Endometrial microvascular endothelial cells (primary cell): Measurements from ENCODE around the gene RINT1. TPM values are rescaled to one million over a fixed set of nuclear protein-coding genes. Genes with fewer than 3 reads are reported as not detected.
"Not testable (repeated sequence)": the region's sequence is repeated elsewhere in the genome, so short reads cannot be mapped to it uniquely, and the experiment has no call there.

ENCODE experiments used
- in situ Hi-C: cut with HindIII; loops from 2 replicates; pipeline ENCODE4 v1.10.0; 2017; ENCODE audit warnings: low sequenced_read_pairs, low pct_unique_long_range_greater_than_20kb; ENCODE audit errors: inconsistent ontology term
- total RNA-seq: library from RNA; depleted of rRNA; stranded (reverse); fragments of >200 nt; gene quantifications from one replicate; pipeline ENCODE4 v1.2.3, GENCODE V29; 2015; ENCODE audit errors: inconsistent ontology term

Gene RINT1
- total RNA-seq, 1 donor from 2014 or later: 18.5 TPM

DNA sequence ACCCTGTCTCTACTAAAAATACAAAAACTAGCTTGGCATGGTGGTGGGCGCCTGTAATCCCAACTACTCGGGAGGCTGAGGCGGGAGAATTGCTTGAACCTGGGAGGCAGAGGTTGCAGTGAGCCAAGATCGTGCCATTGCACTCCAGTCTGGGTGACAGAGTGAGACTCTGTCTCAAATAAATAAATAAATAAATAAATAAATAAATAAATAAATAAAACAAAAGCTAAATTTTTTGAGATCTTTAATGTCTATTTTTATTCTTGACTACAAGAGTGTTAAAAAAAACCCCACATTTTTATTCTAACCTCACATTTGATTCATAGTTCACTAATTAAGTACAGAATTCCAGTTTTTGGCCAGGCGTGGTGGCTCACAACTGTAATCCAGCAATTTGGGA is 4.3 kb upstream of the RINT1 start:
- in situ Hi-C loops: not testable (repeated sequence)

DNA sequence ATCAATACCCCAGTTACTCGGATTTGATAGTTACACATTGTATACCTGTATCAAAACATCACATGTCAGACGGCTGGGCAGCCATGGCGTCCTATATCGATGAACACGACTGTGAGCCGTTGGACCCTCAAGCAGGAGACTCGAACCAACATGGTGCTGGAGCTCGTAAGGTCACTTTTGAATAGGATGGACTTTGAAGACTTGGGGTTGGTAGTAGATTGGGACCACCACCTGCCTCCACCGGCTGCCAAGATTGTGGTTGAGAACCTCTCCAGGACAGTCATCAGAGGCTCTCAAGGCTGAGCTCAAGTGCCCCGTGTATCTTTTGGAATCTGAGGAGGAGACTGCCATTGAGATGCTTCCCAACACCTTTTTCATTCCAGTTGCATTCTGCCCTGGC is 1.9 kb upstream of the RINT1 start:
- in situ Hi-C loops: no loop called here

DNA sequence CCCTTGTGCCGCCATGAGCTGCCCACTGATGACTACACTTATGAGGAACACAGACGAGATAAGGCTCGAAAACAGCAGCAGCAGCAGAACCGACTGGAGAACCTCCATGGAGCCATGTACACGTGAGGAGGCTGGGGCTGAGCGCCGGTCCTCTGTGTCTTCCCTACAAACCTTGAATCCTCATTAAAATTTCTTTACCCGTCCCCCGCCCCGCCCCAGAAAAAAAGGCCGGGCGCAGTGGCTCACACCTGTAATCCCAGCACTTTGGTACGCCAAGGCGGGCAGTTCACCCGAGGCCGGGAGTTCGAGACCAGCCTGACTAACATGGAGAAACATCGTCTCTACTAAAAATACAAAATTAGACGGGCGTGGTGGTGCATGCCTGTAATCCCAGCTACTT is 1.5 kb upstream of the RINT1 start:
- in situ Hi-C loops: no loop called here

DNA sequence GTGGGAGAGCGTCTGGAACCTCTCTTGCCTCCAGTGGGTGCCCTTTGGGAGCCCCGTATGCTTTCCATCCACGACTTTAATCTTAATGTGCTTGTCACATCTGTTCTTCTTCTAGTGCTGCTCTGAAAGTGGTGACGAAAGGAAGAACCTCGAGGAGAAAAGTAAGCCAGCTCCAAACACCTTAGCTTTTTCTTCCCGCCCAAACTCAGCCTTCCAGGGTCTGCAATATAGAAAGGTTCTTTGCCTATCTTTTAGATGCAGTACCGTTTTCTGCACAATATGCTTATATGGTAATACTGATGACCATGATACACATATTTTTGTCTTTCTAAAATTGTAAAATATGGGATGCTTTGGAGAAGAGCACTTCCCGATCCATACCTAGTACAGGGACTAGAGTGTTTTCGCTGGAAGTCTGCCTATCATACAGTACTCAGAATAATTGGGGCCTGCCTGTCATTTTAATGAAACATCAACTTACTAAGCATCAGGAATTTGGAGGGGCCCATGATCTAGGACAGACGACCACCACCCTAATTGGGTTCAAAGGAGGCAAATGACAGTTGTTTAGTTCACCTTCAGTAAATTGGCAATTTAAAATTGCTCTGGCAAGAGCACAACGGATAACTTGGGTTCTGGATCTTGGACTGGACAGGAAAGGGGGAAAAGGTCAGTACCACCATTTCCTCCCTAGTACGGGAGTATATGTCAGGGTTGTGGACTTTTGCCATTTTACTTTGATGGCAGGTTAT is 884 bp downstream of the RINT1 start:
- in situ Hi-C loops: no loop called here

DNA sequence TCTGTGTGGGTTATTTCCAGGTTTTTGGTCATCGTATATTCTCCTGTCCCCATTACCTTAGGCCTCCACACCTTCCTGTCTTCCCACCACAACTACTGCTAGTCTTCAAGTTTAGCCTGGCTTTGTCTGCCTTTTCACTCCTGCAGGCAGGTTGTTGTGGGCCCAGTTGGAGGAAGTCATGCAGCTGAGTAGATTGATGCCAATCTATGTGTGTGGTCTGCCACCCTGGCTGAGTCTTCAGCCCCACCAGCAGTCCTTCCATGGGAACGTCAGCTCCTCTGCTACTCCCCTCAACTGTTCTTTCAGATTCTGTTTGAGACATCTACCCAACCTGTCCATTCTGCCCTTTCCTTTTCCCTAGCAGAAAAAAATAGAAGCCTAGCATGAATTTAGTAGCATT is 6.3 kb downstream of the RINT1 start:
- in situ Hi-C loops: no loop called here

DNA sequence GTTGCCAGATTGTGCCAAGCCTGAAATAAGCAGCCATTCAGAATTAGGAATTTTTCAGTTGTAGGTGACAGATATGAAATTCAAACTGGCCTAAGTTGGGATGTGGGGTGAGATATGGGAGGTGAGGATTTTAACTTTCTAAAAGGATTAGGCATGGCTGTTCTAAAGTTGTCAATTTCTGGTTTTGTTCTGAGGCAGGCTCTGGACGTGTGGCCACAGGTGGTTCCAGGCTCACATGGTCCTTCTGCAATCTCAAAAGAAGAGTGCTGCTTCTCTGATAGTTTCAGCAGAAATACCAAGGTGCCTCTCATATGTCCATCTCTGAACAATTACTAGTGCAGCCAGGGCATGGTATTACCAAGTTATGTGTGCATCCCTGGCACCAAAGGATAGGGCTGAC is 27.9 kb downstream of the RINT1 start:
- in situ Hi-C loops: no loop called here

DNA sequence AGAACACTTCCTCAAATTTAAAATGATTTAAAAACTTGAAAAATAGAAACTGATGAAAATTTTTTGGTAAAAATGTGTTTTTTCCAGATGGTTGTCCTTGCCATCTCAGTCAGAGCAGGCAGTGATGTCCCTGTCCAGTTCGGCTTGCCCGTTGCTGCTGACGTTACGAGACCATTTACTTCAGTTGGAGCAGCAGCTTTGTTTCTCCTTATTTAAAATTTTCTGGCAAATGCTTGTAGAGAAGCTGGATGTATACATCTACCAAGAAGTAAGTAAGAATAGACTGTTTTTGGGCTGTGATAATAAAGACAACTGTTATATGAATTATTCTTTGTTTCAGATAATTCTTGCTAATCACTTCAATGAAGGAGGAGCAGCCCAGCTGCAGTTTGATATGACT is 33.2 kb downstream of the RINT1 start:
- in situ Hi-C loops: no loop called here

DNA sequence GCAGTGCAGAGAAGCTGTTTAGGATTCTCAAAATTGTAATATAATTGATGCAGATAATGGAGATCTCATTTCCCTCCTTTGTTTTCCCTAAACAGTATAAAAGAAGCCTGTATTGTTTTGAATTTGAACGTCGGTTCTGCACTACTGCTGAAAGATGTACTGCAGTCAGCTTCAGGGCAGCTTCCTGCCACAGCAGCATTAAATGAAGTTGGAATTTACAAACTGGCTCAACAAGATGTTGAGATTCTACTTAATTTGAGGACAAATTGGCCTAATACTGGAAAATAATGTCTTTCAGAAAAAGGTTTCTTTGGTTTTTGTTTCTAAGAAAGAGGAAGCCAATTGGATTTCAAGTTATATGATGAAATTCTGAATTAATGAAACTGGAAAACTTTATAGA is 35.0 kb downstream of the RINT1 start:
- in situ Hi-C loops: no loop called here

DNA sequence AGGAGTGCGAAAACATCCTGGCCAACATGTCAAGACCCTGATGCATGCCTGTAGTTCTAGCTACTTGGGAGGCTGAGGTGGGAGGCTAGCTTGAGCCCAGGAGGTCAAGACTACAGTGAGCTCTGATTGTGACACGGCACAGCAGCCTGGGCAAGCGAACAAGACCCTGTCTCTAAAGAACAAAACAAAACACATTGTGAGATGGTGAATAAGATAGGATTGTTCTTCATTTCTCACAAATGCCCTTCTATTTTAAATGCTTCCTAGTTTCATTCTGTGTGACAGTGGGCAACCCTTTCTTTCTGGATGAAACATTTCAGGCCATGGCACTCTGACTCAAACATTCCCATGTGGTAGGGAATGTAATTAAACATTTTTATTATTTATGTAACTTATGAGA is 35.8 kb downstream of the RINT1 start:
- in situ Hi-C loops: no loop called here

DNA sequence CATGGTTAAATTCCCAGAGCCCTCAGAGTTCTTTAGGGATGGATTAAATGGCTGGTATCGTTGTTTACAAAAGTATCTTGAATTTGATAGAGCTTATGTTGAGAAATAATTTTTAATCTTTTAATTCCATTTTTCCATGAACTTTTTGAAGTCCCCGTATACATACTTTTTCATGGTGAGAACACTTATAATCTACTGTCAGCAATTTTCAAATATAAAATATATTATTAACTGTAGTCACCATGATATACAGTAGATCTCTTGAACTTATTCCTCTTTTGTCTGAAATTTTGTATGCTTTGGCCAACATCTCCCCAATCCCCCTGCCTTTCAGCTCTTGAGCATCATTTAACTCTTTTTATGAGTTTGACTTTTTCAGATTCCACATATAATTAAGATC is 39.9 kb downstream of the RINT1 start:
- in situ Hi-C loops: no loop called here

DNA sequence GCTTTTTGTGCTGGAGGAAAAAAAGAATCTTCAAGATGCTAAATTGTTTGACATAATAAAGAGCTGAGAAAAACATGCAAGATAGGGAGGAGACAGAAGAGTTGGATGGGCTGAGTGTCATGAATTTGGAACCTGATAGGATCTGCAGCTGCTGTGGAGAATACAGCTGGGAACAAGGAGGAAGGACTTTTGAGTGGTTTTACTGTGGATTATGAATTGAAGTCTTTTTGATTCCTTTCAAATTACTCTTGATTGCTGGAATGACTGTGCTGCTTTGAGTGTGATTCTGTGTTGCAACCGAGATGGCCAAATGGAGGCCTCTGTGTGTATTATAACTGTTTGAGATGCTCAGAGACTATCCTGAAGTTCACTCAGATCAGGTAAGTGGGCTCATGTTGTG is 45.2 kb downstream of the RINT1 start:
- in situ Hi-C loops: no loop called here

DNA sequence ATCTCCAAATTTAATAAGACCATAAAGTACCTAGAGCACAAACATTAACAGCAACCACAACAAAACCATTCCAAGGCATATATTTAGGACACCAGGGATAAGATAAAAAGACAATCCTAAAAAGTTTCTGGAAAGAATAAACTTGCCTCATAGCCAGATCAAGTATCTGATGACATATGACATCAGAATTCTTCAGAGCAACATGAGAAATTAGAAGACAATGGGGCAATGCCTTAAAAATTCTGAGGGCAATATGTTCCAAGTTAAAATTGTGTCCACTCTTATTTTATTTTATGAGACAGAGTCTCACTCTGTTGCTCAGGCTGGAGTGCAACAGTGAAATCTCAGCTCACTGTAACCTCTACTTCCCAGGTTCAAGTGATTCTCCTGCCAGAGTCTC is 46.5 kb downstream of the RINT1 start:
- in situ Hi-C loops: no loop called here

DNA sequence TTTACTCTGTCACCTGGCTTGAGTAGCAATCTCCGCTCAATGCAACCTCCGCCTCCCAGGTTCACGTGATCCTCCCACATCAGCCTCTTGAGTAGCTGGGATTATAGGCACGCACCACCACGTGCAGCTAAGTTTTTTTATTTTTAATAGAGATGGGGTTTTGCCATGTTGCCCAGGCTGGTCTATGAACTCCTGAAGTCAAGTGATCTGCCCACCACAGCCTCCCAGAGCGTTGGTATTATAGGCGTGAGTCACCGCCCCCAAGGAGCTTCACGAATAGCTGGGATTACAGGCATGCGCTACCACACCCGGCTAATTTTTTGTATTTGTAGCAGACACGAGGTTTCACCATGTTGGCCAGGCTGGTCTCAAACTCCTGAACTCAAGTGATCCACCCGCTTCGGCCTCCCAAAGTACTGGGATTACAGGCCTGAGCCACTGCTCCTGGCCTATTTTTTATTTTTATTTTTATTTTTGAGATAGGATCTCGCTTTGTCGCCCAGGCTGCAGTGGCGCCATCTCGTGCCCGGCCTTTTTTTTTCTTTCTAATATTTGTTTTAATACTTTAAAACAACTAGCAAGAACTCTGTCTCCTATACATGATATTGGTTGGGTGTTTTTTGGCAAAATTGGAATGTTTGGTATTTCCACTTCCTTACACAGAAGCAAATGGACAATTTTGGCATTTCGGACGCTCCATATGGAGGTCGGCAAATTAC is 48.2 kb downstream of the RINT1 start:
- in situ Hi-C loops: no loop called here

DNA sequence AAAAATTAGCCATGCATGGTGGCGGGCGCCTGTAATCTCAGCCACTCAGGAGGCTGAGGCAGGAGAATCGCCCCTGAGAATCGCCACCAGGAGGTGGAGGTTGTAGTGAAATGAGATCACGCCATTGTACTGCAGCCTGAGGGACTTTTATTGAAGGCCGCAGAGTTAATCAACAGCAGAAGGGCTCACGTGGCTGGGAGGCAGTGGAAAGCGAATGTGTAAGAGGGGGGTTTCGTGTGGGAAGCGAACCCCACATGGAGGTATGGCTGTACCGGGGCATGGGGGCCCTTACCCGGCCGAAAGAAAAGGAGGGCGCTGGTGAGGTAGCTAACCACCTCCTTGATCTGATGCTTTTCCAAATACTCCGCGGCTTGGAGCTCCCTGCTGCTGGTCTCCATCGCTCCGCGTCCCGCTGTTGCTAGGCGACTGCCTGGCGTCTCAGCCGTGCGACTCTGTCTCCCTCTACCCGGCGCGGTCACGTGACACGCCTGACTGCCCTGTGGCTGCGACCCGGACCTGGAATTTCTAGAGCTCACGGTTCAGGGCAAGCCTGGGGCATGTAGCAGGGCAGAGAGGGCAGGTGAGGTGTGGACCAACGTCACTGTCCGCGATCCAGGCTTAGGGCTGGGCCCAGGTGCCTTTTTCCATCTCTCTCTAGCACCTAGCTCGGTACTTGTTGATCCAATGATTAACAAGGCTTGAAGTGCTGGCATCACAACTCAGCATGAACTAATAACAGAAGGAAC is 49.2 kb downstream of the RINT1 start, which contains the start of gene EFCAB10:
EFCAB10 (minus strand) TSS at position 428 of the 746 bp plus-strand sequence; CDS start at position 398, 30 bp downstream.
- in situ Hi-C loops: no loop called here

DNA sequence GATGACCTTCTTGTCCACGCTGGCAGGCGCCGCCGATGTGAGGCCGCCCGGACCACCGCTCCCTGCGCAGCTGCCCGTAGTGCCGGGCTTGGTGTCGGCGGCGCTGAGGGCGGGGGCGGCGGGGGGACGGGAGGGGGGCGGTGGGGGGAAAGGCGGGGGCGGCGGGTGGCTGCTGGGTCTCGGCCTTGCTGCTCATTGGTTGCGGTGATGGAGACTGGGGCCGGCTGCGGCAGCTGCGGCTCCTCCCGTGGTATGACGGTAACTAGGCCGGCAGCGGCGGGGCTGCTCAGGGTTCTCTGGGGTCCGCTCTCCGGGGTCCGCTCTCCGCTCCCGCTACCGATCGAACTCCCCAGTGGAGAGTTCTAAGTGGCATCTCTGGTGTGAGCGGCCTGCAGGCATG is 51.1 kb downstream of the RINT1 start:
- in situ Hi-C loops: no loop called here

DNA sequence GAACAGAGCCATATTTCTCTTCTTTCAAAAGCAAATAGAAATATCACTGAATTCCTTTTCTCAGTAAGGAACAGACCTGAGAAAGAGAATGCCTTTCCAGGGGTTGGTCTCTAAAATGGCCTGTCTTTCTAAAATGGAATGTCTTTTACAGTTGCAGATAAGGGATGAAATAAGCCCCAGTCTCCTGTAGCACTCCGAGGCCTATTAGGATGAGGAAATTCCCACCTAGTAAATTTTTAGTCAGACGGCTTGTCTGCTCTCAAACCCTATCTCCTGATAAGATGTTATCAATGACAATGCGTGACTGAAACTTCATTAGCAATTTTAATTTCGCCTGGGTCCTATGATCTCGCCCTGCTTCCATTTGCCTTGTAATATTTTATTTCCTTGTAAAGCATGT is 52.2 kb downstream of the RINT1 start:
- in situ Hi-C loops: no loop called here

DNA sequence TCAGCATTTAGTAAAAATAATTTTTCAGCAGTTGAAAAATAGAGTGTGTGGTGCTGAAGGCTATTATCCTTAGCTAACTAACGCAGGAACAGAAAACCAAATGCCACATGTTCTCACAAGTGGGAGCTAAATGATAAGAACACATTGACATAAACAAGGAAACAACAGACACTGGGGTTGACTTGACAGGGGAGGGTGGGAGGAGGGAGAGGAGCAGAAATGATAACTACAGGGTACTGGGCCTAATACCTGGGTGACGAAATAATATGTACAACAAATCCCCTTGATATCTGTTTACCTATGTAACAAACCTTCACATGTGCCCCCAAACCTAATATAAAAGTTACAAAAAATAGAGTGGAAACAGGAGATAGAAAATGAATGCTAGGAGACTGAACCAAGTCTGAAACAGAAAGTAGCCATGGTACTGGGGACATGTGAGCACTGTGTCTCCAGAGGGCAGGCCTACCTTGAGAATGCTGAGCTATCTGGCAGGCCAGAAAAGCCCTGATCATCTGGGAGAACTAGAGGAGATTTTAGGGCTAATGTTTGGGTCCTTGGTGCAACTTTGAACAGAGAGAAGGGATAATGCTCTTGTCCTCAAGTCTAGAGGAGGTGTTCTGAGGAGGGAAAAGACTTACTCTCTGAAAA is 54.0 kb downstream of the RINT1 start:
- in situ Hi-C loops: no loop called here

DNA sequence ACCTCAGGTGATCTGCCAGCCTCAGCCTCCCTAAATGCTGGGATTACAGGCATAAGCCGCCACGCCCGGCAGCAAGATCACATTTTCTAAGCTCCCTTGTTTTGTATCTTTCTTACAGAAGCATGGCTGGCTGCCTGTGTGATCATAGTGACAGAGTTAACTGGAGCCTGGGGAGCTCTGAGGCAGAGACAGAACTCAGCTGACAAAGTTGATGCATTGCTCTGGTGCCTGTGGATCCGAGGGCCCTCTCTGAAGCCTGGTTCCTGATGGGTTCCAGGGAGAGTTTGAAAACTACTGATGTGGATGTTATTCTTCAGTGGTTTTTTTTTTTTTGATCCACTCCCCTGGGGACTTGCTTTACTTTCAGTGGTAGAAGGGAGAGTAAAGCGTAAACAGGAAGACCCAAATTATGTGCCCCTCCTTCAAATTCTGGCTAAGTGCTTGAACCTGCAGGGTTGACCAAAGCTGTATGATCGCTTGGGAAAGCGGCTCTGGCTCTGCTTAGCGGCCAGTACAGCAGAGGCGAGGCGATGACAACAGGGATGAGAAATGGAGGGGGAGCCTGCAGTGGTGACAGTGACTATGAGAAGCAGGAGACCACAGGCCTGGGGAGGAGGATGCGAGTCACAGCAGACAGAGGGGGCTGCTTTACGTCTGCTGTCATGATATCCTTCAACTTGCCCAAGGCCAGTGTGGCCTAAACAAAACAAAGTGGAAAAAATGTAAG is 56.1 kb downstream of the RINT1 start:
- in situ Hi-C loops: no loop called here
